Cerebellar cortex (tissue), 1 donor: ENCODE measurements around the gene NR4A3.

Experiments
- DNase-seq: peaks from one replicate; pipeline ENCODE4 v3.0.0-alpha.2; 2015; ENCODE audit warnings: low spot score

NR4A3 gene

GRCh38 chr9:99814359-99814758 is 7.3 kb upstream of the NR4A3 start:
- no peak for DNase-seq

DNA sequence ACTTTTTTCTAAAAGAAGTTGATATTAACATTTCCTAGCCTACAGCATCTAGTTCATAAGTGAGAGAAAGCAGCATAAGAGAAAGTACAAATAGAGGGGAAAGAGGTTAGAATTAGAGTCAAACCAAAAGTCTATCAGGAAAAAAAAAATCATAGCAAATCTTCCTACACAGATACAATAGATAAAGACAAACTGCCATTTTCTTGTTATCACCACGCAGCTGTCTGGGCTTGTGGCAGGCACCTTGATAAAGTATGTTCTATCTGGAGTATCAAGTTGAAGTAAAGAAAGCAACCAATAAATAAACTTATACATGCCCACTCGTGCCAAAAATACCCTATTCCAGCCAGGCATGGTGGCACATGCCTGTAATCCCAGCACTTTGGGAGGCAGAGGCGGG is 5.3 kb upstream of the NR4A3 start:
- no peak for DNase-seq

GRCh38 chr9:99818500-99818899 is 3.2 kb upstream of the NR4A3 start:
- DNase-seq, result no peak

DNA sequence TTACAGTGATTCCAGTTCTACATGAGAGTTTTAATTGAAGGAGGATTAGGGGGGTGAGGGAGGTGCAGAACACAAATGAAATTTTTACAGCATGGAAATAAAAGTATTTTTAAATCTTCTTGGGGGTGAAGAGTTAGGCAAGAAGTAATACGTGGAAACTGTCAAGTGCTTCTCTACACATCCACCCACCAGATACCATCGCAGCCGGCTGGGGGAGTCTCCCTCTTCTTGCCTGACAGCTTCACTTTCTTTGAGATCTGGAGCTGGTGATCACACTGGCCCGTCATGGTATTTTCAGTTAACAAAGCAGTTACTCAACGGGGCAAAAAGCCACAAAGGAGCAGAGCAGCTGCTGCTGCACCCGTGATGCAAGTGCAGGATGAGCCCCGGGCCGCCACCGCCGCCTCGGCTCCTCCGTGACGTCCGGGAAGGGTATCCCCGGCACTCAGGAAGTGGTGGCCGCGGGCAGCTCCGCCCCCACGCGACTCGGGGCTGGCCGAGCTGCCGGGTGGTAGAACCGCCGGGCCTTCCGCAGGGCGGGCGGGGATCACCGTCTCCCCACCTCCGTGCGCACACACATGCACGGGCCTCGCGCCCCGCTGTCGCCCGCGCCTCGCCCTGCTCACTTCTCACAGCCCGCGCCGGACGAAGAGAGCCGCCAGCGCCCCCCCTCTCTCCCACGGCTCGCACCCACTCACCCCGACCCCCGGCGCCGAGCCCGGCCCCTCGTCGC is 2.4 kb upstream of the NR4A3 start:
- DNase-seq, result peak; percentile 69

- DNase-seq, result peak; percentile 93
Measured at GRCh38 chr9:99819856-99820684, 1.6 kb upstream of the NR4A3 start.

DNA sequence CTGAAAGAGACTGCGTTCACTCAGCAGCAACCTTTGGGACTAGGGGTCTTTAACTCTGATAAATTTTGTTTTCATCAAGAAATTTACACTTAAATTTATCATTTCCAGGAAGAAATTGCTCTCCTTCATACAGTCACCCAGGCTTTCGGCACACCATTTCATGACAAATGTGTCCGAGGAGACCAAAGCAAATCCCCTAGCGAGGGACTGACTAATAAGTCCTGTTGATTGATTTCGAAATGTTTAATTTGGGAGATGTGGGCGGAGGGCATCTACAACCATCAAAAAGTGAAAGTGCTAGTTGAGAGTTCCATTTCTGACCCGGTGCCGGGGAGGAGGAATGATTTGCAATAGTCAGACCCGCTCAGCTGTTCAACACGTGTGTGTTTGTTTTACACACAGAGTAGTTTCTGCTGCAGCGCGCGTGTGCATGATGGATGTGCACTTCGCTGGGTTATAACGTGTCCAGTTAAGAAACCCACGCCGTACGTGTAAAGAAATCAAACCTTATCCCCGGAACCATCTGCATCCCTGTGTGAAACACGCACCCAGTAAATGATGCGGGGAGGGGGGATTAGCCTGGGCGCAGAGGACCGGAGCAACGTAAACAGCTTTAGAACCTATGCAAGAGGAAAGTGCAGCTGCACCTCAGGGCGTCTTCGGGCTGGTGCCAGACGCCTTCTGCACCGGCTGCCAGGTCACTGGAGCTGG is 845 bp upstream of the NR4A3 start:
- DNase-seq, result peak; percentile 67

GRCh38 chr9:99822109-99822805 is 572 bp downstream of the NR4A3 start:
- DNase-seq, result no peak

DNA sequence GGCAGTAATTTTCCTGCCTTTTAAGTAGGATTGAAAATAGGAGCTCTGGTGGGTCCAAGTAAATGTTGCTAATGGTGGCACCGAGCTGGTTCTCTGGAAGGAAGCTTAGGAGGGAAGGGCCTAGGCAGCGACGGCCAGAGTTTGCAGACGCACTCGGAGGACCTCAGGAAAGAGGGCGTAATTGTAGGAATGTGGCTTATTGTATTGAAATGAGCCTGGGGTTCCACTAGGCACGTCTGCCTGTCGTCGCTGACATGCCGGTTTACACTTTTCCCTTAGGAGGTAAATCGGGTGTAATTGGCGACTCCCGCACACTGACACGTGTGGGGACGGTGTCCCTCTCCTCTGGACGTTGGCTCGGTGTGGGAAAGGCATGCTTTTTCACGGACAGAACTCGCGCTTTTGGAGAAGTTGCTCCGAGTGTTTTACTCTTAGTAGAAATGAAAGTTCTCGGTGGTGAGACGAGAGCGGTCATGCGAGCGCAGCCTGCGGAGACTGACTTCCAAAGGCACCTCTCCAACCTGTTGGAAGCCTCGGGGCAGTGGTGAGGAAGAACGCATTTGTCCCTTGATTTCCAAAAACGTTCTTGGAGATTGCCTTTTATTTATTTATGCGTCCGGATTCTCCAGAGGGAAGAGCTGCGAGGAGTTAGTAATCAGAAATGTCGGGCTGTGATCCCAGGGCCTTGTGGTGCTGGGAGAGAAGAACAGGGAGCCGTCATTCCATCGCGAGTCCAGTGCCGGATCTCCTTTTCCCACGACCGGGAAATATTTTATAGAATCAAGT is 1.3 kb downstream of the NR4A3 start:
- peak; percentile 50 for DNase-seq

- DNase-seq, result peak; percentile 25
Measured at GRCh38 chr9:99823681-99824377, 2.1 kb downstream of the NR4A3 start.

DNA sequence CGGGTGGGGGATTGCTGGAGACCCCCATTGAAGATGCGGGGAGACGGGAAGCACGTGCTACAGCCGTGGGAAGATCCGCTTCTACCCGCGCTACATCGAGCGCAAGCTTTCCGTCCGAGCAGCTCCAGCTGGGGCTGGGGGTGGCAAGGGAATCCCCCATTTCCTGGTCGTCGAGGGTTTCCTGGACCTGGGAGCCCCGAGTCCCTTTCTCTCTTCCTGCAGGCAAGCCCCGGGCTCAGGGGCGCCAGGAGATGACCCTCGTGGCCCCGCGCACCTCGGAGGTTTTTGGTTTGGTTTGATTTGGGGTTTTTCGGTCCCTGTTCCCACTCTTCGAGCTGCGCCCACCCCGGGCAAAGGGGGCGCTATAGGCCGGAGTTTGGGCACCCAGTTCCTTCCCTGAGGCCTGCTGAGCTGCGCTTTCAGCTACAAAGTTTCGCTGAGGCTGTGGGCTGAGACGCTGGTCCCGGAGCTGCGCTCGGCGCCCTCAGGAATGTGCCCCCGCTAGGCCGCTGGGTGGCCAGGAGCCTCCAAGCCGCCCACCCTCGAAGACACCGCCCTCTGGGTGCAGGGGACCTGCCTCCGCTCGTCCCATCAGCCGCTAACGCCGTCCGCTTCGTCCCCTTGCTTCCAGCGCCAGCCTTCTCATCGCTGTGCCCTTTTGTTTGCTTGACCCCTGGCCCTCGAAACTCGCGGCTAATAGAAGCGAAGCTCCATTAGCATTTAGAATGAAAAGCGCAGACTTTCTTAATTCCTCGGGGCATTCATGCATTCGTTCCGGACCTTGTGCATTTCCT is 2.9 kb downstream of the NR4A3 start:
- DNase-seq, result peak; percentile 19

DNA sequence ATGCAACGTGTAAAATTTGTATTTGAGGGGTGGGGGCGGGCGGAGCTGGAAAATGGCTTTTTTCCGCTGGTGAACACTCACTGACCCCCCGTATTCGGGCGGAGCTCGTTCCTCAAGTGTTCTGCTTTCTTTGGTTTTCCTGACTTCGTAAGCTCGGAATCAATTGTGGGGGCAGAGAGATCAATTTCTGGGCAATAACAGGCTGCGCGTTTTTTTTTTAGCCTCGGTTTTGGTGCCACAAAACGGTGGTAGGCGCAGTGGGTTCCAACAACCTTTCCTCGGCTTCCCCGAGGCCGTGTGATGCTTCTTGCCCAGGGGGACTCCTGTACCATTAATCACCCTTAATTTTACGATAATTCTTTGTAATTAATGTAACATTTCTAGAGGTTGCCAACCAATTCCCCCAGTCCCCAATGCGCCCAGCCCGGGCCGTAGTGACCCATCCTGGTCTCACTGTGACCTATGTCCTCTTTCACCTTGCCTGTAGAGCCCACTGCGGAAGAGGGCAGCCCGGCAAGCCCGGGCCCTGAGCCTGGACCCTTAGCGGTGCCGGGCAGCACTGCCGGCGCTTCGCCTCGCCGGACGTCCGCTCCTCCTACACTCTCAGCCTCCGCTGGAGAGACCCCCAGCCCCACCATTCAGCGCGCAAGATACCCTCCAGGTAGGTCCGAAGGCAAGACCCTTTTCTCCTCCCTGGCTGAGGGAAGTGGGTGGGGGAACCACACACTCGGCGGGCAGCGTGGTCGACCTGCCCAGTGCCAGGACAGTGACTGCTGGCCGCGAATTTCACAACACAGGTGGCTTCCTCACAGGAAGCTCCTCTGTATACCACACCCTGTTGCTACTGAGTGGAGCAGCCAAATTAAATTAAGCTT is 3.7 kb downstream of the NR4A3 start:
- peak; percentile 21 for DNase-seq

DNA sequence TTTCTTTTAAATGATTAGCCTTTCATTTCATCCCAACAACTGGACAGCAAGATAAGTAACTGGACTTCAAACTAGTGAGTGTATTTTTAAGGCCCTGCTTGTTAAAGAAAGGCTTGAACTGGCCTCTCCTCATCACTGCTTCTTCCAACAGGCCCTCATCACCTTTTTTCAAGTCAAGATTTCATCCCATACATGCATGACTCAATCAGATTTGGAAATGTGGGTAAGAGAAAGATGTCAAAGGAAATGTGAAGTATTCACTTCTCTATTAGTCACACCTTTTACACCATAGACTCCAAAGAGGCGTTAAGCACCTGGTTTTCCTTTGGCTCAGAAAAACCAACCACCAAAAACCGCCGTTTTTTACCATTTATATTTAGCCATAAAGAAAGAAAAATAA is 4.9 kb downstream of the NR4A3 start:
- no peak for DNase-seq

DNA sequence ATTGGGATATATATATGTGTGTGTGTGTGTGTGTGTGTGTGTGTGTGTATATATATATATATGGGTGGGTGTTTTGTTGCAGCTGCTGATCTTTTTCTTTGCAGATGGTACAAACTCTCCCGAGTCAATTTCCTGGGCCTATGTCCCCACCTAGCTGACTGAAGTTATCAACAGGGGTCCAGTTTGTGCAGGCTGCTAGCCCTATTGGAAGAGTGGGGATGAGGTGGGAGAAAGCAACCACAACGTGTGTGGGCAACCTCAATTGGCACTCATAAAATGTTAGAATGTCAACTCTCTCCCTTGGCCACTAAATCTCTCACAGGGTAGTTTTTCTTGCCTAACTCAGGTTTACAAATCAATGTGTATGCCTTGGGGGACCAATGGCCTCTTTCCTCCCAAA is 5.6 kb downstream of the NR4A3 start:
- no peak for DNase-seq

- DNase-seq, result no peak
Measured at GRCh38 chr9:99828054-99828416, 6.3 kb downstream of the NR4A3 start.

GRCh38 chr9:99828417-99829176 is 6.9 kb downstream of the NR4A3 start:
- DNase-seq, result no peak

GRCh38 chr9:99831857-99832557 is 10.3 kb downstream of the NR4A3 start:
- DNase-seq, result no peak

DNA sequence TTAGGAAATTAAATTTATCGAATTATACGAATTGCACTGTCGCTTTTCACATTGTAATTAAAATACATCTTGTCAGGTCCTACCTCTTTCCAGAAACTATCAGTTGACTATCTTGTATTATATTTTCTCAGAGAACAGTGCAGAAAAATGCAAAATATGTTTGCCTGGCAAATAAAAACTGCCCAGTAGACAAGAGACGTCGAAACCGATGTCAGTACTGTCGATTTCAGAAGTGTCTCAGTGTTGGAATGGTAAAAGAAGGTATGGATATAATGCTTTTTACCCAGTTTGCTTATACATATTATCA is 10.8 kb downstream of the NR4A3 start:
- no peak for DNase-seq

DNA sequence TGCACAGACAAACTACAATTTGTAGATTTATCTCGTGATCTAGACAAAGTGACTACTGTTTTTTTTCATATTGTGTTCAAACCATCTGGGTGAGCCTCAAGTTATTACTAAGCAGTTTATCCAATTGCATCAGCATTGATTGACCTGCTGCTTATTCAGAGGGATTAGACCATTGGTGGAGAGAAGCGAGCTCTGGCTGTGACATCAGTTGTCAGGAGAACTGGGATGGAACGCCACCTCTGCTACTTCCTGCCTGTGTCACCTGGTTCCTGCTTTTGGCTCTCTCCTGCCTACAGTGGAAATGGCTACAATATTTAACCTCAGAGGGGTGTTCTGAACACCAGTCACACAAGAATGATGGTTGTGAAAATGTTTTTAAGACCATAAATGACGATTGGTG is 12.1 kb downstream of the NR4A3 start:
- DNase-seq, result no peak
